IPS DF 4.7 (cell line): ENCODE results near the gene GCM1.

Experiments
- DNase-seq: peaks from one replicate; pipeline ENCODE4 v3.0.0-alpha.2; 2013; ENCODE audit warnings: low spot score; ENCODE audit errors: extremely low read depth

Gene GCM1

GRCh38 chr6:53107091-53107490, 41.5 kb downstream of the GCM1 start:
- DNase-seq: no peak

GRCh38 chr6:53104916-53105315, 43.7 kb downstream of the GCM1 start:
- DNase-seq: no peak

- DNase-seq: no peak
Observed at GRCh38 chr6:53103993-53104675, 44.5 kb downstream of the GCM1 start.

GRCh38 chr6:53101006-53101405, 47.6 kb downstream of the GCM1 start:
- DNase-seq: no peak

GRCh38 chr6:53100561-53100960, 48.1 kb downstream of the GCM1 start:
- no peak for DNase-seq

- DNase-seq: no peak
Observed at GRCh38 chr6:53095716-53096115, 52.9 kb downstream of the GCM1 start.

GRCh38 chr6:53095270-53095669, 53.4 kb downstream of the GCM1 start:
- no peak for DNase-seq

- no peak for DNase-seq
Observed at GRCh38 chr6:53090576-53090975, 58.1 kb downstream of the GCM1 start.

- no peak for DNase-seq
Observed at GRCh38 chr6:53089948-53090347, 58.7 kb downstream of the GCM1 start.

GRCh38 chr6:53086302-53086701, 62.3 kb downstream of the GCM1 start:
- DNase-seq: no peak

- no peak for DNase-seq
Observed at GRCh38 chr6:53080813-53081212, 67.8 kb downstream of the GCM1 start.
